ENCODE measurements around the gene SH3BGRL. TPM values are rescaled to one million over a fixed set of nuclear protein-coding genes. Genes with fewer than 3 reads are reported as not detected.
"Not testable (repeated sequence)": the region's sequence is repeated elsewhere in the genome, so short reads cannot be mapped to it uniquely, and the experiment has no call there.

SH3BGRL gene
- total RNA-seq, 1 experiment from 2014 or later, result 32.4 TPM

- ChIA-PET RAD21 (ENCODE audit: low non-redundant PET in 1 of 2, low total read pairs in 2 of 2, uncharacterized antibody in 2 of 2, unreplicated experiment in 2 of 2) (no interaction called here), POLR2A (no interaction called here), CTCF (no interaction called here)
- Histone ChIP-seq H3K4me2 (ENCODE audit: low read length) (no peak overlapping the region), H3K27ac (ENCODE audit: low read depth, low read length) (no peak overlapping the region), H4K20me1 (ENCODE audit: insufficient read depth) (no peaks in the 10 kb centered on the region), H3K9me3 (ENCODE audit: control insufficient read depth in 1 of 2, insufficient read depth in 1 of 2, low read depth in 1 of 2, low read length in 2 of 2) (no peaks in the 10 kb centered on the region), H3K4me1 (ENCODE audit: control insufficient read depth in 1 of 2, insufficient read depth in 2 of 2, low read length in 2 of 2) (no peaks in the 10 kb centered on the region), H2AFZ (ENCODE audit: low read depth, low read length, poor library complexity, severe bottlenecking) (no peak overlapping the region), H3K79me2 (ENCODE audit: insufficient read depth, low read length) (no peaks in the 10 kb centered on the region), H3K27me3 (ENCODE audit: insufficient read depth, low read length) (no peaks in the 10 kb centered on the region), H3K36me3 (ENCODE audit: control insufficient read depth in 1 of 2, insufficient read depth in 2 of 2, low read length in 2 of 2) (no peaks in the 10 kb centered on the region), H3K9me2 (ENCODE audit: insufficient read depth) (no peaks in the 10 kb centered on the region), H3K4me3 (replicated peaks in 1 of 2; ENCODE audit: low read depth in 1 of 2, low read length in 2 of 2) (no peak overlapping the region), H3K9ac (ENCODE audit: low read length) (no peak overlapping the region)
- DNase-seq (ENCODE audit: low read depth, low spot score) (no peak), ATAC-seq (no peak)
- no TSS peak for BruUV-seq (replicated peaks)
- intact Hi-C loops (cut with micrococcal nuclease), result no loop called here
- no peak for TF ChIP-seq RAD21 (IDR thresholded peaks at IDR 0.05; ENCODE audit: low read depth)
- TF ChIP-seq ZFX (IDR thresholded peaks at IDR 0.05), result no peak
- TF ChIP-seq SRF (IDR thresholded peaks at IDR 0.05; ENCODE audit: low read depth), result no peak
- no peak for TF ChIP-seq REST (IDR thresholded peaks at IDR 0.05; ENCODE audit: low read depth)
- TF ChIP-seq, protein P1, sequence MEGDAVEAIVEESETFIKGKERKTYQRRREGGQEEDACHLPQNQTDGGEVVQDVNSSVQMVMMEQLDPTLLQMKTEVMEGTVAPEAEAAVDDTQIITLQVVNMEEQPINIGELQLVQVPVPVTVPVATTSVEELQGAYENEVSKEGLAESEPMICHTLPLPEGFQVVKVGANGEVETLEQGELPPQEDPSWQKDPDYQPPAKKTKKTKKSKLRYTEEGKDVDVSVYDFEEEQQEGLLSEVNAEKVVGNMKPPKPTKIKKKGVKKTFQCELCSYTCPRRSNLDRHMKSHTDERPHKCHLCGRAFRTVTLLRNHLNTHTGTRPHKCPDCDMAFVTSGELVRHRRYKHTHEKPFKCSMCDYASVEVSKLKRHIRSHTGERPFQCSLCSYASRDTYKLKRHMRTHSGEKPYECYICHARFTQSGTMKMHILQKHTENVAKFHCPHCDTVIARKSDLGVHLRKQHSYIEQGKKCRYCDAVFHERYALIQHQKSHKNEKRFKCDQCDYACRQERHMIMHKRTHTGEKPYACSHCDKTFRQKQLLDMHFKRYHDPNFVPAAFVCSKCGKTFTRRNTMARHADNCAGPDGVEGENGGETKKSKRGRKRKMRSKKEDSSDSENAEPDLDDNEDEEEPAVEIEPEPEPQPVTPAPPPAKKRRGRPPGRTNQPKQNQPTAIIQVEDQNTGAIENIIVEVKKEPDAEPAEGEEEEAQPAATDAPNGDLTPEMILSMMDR (IDR thresholded peaks at IDR 0.05 in 2 of 3, conservative IDR thresholded peaks at IDR 0.05 in 1 of 3; ENCODE audit: borderline replicate concordance in 1 of 3, insufficient read depth in 1 of 3, low read depth in 2 of 3, low read length in 2 of 3), result no peak
- no peak for TF ChIP-seq SIN3A (IDR thresholded peaks at IDR 0.05; ENCODE audit: low read depth)
Observed at GRCh38 chrX:81316163-81316562, 114.3 kb downstream of the SH3BGRL start.

DNA sequence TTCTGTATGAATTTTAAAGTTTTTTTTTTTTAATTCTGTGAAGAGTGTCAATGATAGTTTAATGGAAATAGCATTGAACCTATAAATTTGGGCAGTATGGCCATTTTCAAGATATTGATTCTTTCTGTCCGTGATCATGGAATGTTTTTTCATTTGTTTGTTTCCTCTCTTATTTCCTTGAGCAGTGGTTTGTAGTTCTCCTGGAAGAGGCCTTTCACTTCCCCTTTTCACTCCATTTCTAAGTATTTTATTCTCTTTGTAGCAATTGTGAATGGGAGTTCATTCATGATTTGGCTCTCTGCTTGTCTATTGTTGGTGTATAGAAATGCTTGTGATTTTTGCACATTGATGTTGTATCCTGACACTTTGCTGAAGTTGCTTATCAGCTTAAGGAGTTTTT is 129.8 kb downstream of the SH3BGRL start:
- H3K9me3 ChIP-seq (ENCODE audit: control insufficient read depth in 1 of 2, insufficient read depth in 1 of 2, low read depth in 1 of 2, low read length in 2 of 2); H4K20me1 ChIP-seq (ENCODE audit: insufficient read depth); POLR2A ChIA-PET; H3K9ac ChIP-seq (ENCODE audit: low read length); RAD21 ChIA-PET (ENCODE audit: low non-redundant PET in 1 of 2, low total read pairs in 2 of 2, uncharacterized antibody in 2 of 2, unreplicated experiment in 2 of 2); H3K36me3 ChIP-seq (ENCODE audit: control insufficient read depth in 1 of 2, insufficient read depth in 2 of 2, low read length in 2 of 2); H3K27me3 ChIP-seq (ENCODE audit: insufficient read depth, low read length); H3K4me3 ChIP-seq (replicated peaks in 1 of 2; ENCODE audit: low read depth in 1 of 2, low read length in 2 of 2); intact Hi-C loops (cut with micrococcal nuclease); CTCF ChIA-PET; H3K4me2 ChIP-seq (ENCODE audit: low read length); H3K4me1 ChIP-seq (ENCODE audit: control insufficient read depth in 1 of 2, insufficient read depth in 2 of 2, low read length in 2 of 2); H2AFZ ChIP-seq (ENCODE audit: low read depth, low read length, poor library complexity, severe bottlenecking); ATAC-seq; BruUV-seq (replicated peaks); DNase-seq (ENCODE audit: low read depth, low spot score); H3K27ac ChIP-seq (ENCODE audit: low read depth, low read length); H3K79me2 ChIP-seq (ENCODE audit: insufficient read depth, low read length); H3K9me2 ChIP-seq (ENCODE audit: insufficient read depth): not testable (repeated sequence)
